Activated CD4-positive, CD25-positive, alpha-beta regulatory T cell treated with anti-CD3 and anti-CD28 coated beads, Interleukin-2, amount 50 U/mL, for 24 hours (primary cell): ENCODE measurements around the gene TARBP2.
"Not testable (repeated sequence)": the region's sequence is repeated elsewhere in the genome, so short reads cannot be mapped to it uniquely, and the experiment has no call there.

ENCODE experiments used
- ATAC-seq, 2 donors: fragments of 150-1000 bp; cut with Tn5 transposase; one replicate each; pipeline ENCODE4 v1.10.0; 2021; ENCODE audit warnings: mild to moderate bottlenecking in 1 of 2, moderate library complexity in 1 of 2

The TARBP2 gene

GRCh38 chr12:53476769-53477209, 24.3 kb upstream of the TARBP2 start:
- peak; percentile 27 to 42 for ATAC-seq

- ATAC-seq = peak in 1 of 2 donors; percentile 33
These were observed 22.2 kb upstream of the TARBP2 start for GRCh38 chr12:53478865-53479264.

- ATAC-seq = no peak
These were observed 21.8 kb upstream of the TARBP2 start for GRCh38 chr12:53479331-53479730.

GRCh38 chr12:53480491-53481442, 20.3 kb upstream of the TARBP2 start:
- ATAC-seq = no peak

- not testable (repeated sequence) for ATAC-seq
These were observed 19.6 kb upstream of the TARBP2 start for GRCh38 chr12:53481458-53481857.

- peak in 1 of 2 donors; percentile 30 for ATAC-seq
These were observed 19.0 kb upstream of the TARBP2 start for GRCh38 chr12:53481939-53482586.

- ATAC-seq = no peak
These were observed 18.4 kb upstream of the TARBP2 start for GRCh38 chr12:53482626-53483168.

- ATAC-seq = no peak
These were observed 17.7 kb upstream of the TARBP2 start for GRCh38 chr12:53483225-53483978.

GRCh38 chr12:53483979-53484377, 17.1 kb upstream of the TARBP2 start:
- ATAC-seq = no peak

GRCh38 chr12:53484686-53485575, 16.2 kb upstream of the TARBP2 start:
- no peak for ATAC-seq

- ATAC-seq = no peak
These were observed 14.9 kb upstream of the TARBP2 start for GRCh38 chr12:53485955-53486735.

- ATAC-seq = no peak
These were observed 14.2 kb upstream of the TARBP2 start for GRCh38 chr12:53486736-53487487.

GRCh38 chr12:53489242-53489864, 11.7 kb upstream of the TARBP2 start:
- ATAC-seq = no peak

GRCh38 chr12:53492188-53492587, 8.9 kb upstream of the TARBP2 start:
- no peak for ATAC-seq

GRCh38 chr12:53492830-53493609, 8.1 kb upstream of the TARBP2 start:
- ATAC-seq = peak; percentile 95

GRCh38 chr12:53493610-53494391, 7.3 kb upstream of the TARBP2 start:
- ATAC-seq = no peak

- ATAC-seq = no peak
These were observed 5.0 kb upstream of the TARBP2 start for GRCh38 chr12:53495903-53496751.
